NB4 (cell line): ENCODE results near the gene FAM120A.
A peak's percentile ranks its signal among the peaks of the same experiment; 100 is the strongest.

ENCODE experiments used
- DNase-seq: peaks from one replicate; pipeline ENCODE4 v3.0.0; 2010; ENCODE audit warnings: low read depth
- H3K4me3 ChIP-seq: one replicate; pipeline ENCODE4 v1.5.1; 2011; ENCODE audit warnings: mild to moderate bottlenecking, low read depth, low read length, moderate library complexity
- MYC ChIP-seq: IDR thresholded peaks from 2 replicates; pipeline ENCODE4 v1.6.1; 2011; ENCODE audit warnings: low read depth, low read length
- POLR2A ChIP-seq: IDR thresholded peaks from 2 replicates; pipeline ENCODE4 v1.6.1; 2011; ENCODE audit warnings: mild to moderate bottlenecking; ENCODE audit not compliant: insufficient read length; ENCODE audit errors: extremely low read depth
- TF ChIP-seq, protein P1 (sequence below): IDR thresholded peaks from one replicate; pipeline ENCODE4 v1.5.1; 2012; ENCODE audit warnings: low read depth, low read length
- TF ChIP-seq, protein P2 (sequence below): IDR thresholded peaks from 2 replicates; pipeline ENCODE4 v1.6.1; 2011; ENCODE audit warnings: low read depth, low read length

Gene FAM120A

DNA sequence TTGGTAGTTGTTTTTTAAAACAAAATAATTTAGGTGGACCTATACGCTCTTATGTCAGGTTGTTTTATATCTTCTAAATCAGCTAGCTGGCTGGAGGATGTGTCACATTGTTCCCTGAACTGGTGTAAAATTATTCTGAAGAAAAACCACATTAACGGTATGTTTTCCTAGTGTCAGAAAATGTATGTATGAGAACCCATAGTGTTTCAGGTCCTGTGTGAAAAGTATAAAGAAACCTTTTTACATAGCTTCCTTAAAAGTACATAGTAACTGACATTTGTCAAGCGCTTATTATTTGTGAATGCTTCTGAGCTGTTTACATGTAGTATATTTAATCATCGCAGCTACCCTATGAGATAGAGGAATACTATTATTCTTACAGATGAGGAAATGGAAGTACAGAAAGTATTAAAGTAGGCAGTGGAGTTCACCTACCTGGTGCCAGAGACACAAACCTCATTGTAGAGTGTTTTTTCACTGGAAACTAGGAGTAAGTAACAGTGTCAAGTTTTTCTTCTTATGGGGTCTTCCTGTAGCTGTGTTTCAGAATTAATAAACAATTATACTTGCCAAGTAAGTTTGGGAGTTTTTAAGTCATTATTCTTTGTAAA lies 12.3 kb downstream of the FAM120A start:
- no peak overlapping the region for H3K4me3 ChIP-seq
- no peak for DNase-seq
- no peak for TF ChIP-seq POLR2A
- TF ChIP-seq MYC = no peak
- TF ChIP-seq, protein P1, sequence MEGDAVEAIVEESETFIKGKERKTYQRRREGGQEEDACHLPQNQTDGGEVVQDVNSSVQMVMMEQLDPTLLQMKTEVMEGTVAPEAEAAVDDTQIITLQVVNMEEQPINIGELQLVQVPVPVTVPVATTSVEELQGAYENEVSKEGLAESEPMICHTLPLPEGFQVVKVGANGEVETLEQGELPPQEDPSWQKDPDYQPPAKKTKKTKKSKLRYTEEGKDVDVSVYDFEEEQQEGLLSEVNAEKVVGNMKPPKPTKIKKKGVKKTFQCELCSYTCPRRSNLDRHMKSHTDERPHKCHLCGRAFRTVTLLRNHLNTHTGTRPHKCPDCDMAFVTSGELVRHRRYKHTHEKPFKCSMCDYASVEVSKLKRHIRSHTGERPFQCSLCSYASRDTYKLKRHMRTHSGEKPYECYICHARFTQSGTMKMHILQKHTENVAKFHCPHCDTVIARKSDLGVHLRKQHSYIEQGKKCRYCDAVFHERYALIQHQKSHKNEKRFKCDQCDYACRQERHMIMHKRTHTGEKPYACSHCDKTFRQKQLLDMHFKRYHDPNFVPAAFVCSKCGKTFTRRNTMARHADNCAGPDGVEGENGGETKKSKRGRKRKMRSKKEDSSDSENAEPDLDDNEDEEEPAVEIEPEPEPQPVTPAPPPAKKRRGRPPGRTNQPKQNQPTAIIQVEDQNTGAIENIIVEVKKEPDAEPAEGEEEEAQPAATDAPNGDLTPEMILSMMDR = no peak
- TF ChIP-seq, protein P2, sequence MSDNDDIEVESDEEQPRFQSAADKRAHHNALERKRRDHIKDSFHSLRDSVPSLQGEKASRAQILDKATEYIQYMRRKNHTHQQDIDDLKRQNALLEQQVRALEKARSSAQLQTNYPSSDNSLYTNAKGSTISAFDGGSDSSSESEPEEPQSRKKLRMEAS = no peak

- DNase-seq = peak; percentile 55
- TF ChIP-seq MYC (no peak), POLR2A (no peak)
- TF ChIP-seq, protein P2 = no peak
- TF ChIP-seq, protein P1 = no peak
- no peak overlapping the region for H3K4me3 ChIP-seq
Measured at GRCh38 chr9:93464395-93464794, 12.9 kb downstream of the FAM120A start.

DNA sequence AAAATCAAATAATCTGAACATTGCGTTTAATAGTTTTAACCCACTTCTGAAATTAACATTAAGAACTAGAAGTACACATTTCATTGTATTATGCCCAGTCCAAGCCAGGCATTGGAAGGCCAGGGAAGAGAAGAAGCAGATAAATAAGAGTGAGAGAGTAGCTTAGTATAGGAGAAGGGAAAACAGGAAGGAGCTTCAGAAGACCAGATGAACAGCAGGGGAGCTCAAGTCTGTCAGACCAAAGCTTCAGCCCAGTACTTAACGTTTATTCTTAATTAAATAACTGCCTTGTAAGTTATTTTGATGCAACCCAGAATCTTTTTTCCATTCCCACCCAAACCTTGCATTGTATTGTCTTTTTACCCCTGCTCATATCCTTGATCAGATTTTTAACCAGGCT lies 13.4 kb downstream of the FAM120A start:
- TF ChIP-seq, protein P2 = no peak
- no peak for TF ChIP-seq POLR2A
- TF ChIP-seq MYC = no peak
- TF ChIP-seq, protein P1 = no peak
- no peak overlapping the region for H3K4me3 ChIP-seq

GRCh38 chr9:93465855-93466254 lies 14.4 kb downstream of the FAM120A start:
- H3K4me3 ChIP-seq = no peak overlapping the region
- no peak for DNase-seq
- TF ChIP-seq POLR2A = no peak
- TF ChIP-seq, protein P1 = no peak
- TF ChIP-seq, protein P2 = no peak

More for the DNA sequence above, 13.4 kb downstream of the FAM120A start:
- DNase-seq = peak; percentile 63

DNA sequence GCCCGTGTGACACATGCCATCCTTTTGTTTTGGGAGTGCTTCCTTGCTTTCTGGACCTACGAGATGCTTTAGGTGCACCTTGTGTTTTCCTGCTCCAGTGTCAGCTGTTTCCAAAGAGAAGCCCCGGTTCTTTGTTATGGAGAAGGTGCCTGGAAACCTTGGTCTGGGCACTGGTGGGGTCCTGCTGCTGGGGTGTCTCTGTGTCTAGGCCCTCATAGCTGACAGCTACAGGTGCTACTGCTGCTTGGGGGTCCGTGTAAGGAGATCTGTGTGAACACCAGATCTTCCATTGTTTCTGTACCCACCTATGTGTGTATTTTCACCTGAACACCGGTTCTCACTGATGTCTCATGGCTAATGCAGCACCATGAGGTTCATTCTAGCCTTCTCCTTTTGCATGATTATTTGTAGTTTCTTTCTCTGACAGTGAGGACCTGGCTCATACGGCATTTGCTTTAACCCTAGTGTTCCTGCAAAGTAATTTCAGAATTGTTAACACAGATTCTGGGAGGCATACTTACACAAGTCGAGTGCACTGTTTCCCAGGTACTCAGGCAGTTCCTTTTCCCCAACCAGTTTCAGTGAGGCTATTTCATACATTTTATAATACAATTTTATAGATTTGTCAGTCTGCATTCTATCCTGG lies 15.1 kb downstream of the FAM120A start:
- TF ChIP-seq POLR2A = no peak
- no peak overlapping the region for H3K4me3 ChIP-seq
- no peak for DNase-seq

GRCh38 chr9:93467062-93467416 lies 15.6 kb downstream of the FAM120A start:
- peak; percentile 14 for DNase-seq
- TF ChIP-seq MYC (no peak), POLR2A (no peak)
- TF ChIP-seq, protein P1 = no peak
- TF ChIP-seq, protein P2 = no peak
- H3K4me3 ChIP-seq = no peak overlapping the region
